GM21423 (cell line): Measurements from ENCODE around the gene ST8SIA5.
A peak's percentile ranks its signal among the peaks of the same experiment; 100 is the strongest.

Source experiments
- ATAC-seq: cut with Tn5 transposase; IDR thresholded peaks from one replicate; pipeline ENCODE4 v1.9.1; 2021; ENCODE audit warnings: mild to moderate bottlenecking, moderate library complexity; ENCODE audit not compliant: unreplicated experiment

The ST8SIA5 gene

DNA sequence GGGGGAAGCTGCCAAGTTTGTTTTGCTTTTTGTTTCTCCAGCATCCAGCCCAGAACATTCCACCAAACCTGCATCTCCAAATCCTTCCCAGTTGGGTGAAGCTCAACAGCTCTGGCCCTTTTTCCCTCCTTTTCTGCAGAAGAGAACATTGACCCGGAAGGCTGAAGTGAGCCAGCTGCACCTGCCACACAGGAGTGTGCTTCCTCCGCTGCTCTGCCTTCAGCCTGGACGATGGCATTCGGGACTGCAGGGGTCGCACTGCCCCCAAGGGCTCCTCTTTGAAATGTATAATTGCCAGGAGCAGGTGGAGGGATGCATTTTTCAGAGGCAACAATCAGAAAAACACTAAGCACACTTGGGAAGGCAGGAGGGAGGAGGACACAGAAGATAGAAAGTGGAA is 41.8 kb downstream of the ST8SIA5 start:
- no peak for ATAC-seq

- ATAC-seq: no peak
Measured at GRCh38 chr18:46712406-46712805, 44.4 kb downstream of the ST8SIA5 start.

GRCh38 chr18:46711444-46711863 is 45.4 kb downstream of the ST8SIA5 start:
- ATAC-seq: peak; percentile 86

- ATAC-seq: no peak
Measured at GRCh38 chr18:46706968-46707367, 49.9 kb downstream of the ST8SIA5 start.

- ATAC-seq: no peak
Measured at GRCh38 chr18:46705521-46705920, 51.3 kb downstream of the ST8SIA5 start.

- no peak for ATAC-seq
Measured at GRCh38 chr18:46704816-46705215, 52.0 kb downstream of the ST8SIA5 start.

DNA sequence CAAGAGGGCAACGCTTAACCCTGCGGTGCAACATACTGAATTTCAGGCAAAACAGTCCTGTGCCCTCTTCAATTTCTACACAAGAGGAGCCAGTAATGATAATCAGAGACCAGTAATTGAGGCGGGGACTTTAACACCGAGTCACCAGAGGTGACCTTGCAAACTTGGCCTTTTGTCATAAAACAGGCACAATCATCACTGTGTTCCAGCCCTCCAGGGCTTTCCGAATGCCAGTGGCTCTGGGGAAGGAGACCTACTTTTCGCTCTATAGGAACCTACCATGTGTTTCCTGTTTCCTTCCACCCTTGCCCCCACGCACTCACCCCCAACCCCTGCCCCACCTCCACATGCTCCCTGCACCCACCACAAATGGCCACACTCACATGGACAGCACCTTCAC is 52.7 kb downstream of the ST8SIA5 start:
- ATAC-seq: no peak

DNA sequence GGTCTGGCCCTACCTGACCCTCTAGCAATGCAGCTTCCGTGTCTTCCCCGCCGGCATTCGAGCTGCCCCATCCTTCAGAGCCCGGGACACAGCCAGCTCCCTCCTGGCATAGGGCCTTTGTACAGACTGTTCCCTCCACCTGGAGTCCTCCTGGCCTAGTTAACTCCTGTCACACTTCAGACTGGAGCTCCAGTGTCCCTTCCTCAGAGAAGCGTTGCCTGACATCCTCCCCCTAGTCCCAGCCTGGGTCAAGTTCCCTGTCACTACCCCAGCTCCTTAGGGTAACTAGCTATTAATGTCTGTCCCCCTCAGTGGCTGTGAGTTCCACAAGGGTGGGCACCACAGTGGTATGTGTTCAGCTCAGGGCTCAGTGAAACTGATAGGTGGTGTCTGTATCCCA is 54.4 kb downstream of the ST8SIA5 start:
- ATAC-seq: no peak

DNA sequence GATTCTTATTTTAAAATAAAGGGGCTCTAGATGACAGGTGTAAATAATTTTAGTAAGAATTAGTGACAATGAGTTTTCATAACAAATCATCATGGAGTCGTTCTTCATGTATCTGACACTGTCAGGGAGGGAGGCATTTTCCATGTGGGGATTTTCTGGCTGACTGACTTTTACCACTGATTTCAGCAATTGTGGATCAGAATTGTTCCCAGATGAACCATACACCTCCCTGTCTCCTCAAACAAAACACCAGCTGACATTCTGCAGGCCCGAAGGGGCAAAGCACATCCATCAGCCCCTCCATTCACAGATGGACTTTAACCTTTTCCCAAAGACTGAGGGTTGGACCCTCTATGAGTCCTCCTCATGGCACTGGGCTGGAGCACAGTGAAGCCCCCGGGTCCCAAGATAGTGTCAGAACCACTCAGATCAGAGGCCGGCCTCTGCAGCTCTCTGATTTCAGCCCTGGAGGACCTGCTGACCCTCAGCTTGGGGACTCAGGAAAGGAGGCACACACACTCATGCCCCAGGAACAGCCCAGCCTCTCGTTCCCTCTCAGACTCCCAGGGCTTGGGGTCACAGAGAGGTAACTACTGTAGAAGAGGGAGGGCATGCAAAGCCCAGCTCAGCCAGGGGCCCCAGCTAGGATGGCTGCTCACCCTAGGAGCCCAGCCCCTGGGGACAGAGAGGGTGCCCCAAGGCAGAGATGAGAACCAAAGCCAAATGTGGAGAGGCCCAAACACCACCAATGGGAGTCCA is 56.6 kb downstream of the ST8SIA5 start:
- no peak for ATAC-seq

DNA sequence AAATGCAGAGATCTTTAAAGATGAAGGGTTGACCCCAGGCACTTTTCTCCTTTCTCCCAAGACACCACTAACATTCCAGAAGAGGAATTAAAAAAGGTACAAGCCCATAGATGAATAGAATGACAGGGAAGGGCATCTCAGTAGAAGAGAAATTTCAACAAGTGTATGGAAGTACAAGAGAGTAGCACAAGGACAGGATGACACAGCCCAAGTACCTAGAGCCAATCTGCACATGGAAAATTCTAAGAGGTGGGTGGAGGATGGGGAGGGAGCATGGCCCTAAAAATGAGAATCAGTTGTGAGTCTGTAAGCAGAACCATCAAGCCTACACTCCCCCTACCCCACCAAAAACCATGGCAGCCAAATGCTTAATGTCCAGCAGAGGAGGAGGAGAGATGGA is 60.2 kb downstream of the ST8SIA5 start:
- no peak for ATAC-seq

GRCh38 chr18:46696268-46696667 is 60.6 kb downstream of the ST8SIA5 start:
- ATAC-seq: no peak

GRCh38 chr18:46693996-46694395 is 62.9 kb downstream of the ST8SIA5 start:
- ATAC-seq: no peak

DNA sequence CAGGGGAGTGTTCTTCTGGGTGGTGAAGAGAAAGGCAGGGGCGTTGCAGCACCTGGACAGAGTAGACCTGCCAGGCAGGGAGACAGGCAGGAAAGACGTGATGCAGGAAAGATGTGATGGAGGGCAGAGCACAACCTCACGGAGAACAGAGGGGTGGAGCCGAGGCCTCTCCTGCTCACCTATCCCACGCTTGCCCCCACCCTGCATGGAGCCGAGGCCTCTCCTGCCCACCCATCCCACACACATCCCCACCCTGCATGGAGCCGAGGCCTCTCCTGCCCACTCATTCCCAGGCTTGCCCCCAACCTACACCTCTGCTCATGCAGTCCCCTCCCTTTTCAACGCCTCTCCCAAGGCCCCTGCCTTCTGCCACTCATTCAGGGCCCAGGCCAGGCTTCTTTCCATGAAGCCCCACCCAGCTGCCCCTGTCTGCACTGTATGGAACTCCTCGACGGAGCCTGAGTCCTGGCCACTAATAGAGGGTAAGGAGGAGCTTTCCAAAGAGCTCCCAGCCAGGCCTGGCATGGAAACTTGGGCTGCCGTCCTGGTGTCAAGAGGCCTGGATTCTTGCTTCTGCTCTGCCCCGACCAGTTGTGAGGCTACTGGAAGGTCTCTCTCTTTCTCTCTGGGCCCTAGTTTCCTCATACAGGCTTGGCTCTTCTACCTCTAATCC is 67.9 kb downstream of the ST8SIA5 start:
- no peak for ATAC-seq

DNA sequence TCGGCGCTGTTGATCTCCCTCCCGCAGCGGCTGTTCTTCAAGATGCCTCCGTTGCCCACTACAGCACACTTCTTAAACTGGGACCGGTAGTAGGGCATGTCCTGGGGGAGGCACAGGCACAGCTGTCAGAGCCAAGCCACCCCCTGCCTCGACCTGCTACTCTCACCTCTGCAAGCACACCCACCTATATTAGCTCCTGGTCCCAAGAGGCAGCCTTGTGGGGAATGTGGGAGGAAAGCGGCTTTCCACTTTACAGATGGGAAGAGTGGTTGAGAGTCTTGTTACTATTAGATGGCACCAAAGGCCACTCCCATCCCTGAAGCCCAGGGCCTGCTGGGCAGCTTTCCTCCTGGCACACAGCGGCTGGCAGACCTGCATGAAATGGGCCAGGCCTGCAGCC is 70.7 kb downstream of the ST8SIA5 start:
- no peak for ATAC-seq

DNA sequence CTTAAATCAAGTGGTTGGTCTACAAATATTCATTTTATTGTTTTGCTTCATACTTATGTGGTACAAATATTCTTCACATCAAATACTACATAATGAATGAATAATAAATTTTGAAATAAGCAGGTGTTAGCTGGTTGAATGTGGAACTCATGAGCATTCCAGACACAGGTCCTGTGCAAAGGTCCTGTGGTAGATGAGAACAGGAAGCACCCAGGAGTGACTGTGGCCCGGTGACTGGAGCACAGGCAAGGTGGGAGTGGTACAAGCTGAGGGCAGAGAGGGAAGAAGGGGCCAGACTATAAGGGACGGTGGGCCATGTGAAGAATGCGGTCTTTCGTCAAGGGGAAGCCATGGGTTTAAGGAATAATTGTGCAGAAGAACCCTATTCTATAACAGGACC is 73.6 kb downstream of the ST8SIA5 start:
- ATAC-seq: no peak

GRCh38 chr18:46680784-46681695 is 75.8 kb downstream of the ST8SIA5 start:
- peak; percentile 42 for ATAC-seq

DNA sequence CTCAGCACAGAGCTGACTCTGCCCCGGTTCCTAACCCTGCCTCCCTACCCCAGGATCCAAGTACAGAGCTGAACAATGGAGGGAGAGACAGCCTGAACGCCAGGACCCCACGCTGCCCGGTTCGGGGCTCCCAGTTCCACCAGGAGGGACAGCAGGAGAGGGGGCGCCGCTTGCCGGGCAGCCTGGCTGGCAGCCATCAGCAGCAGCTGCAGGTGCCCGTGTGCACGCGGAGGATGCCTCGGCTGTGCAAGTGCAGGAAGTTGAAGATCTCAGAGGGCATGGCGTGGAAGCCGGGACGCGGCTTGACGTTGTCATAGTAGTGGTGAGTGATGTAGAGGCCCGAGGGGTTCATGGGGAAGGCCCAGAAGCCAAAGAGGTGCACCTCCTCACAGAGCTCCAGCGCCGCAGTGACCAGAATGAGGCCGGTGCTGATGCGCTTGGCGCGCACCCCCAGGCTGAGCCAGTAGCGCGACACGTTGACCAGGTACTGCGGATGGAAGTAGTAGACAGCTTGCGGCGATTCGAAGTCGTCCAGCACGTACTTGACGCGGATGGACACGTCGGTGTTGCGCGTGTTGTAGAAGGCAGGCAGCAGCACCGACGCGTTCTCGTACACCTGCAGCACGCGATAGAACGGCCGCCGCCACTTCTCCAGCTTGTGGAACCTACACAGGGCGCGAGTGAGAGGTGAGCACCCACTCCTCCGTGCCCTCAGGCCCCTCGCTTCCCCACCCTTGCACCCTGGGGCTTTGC is 76.8 kb downstream of the ST8SIA5 start:
- no peak for ATAC-seq

DNA sequence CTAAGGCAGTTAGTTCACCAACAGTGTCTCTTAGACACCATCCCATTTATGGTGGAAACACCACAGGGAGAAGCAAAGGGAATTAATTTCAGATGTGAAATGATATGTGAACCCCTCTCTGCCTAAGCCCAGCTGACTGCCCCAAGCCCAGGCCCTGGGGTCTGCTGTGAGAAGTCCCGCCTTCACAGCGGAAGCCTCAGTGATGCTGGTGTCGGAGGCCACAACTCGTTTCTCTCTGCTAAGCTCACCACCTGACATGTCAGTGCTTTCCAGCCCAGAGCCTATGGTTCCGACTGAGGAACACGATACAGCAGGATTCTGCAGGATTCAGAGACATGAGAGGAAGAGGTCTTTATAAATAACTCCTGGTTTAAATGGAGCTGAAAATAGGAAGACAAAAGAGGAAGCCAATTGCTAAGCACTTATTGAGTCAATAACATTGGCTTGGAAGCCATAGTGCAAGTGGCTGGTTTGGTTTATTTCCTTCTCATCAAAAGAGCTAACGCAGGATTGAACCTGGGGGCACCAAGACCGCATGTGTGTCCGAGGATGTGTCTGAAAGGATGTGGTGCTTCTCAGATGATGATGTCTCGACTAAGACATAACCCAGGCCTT is 78.0 kb downstream of the ST8SIA5 start:
- ATAC-seq: no peak

DNA sequence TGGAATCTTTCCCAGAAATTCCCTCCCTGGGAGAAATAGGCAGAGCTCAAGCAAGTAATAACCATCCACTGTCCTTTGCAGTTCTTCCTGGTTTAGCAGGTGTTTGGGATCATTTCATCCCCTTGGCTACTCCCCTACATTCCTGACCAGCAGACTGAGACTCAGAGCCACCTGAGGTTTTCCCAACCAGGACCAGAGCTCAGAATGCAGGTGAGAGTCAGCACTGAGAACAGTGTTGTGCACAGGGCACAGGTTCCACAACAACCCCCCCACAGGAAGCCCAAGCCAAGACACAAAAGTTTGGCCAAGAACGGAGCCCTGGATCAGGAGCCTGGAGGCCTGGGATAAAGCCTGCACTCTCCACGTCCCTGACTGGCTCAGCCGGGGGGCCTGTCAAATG is 78.8 kb downstream of the ST8SIA5 start:
- no peak for ATAC-seq

DNA sequence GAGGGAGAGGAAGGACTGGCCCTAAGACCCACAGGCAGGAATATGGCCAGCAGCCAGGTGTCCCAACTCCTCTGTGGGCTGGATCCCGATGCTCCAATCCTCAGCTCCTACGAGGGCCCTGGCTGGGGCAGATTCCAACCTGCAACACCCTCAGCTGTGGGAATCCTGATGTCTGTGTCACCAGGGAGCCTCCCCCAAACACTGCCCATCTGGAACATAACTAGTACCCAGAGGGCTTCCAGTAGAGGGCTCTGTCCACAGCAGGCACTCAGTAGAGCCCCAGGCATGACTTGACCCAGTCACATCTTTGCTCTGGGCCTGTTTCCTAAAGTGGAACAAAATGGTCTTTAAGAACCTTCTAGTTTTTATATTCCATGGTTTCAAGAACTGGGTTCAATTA is 79.2 kb downstream of the ST8SIA5 start:
- no peak for ATAC-seq
